Measurements from ENCODE around the gene HYOU1. TPM values are rescaled to one million over a fixed set of nuclear protein-coding genes. Genes with fewer than 3 reads are reported as not detected.

The HYOU1 gene
- total RNA-seq, 1 donor from 2014 or later = 185 TPM

DNA sequence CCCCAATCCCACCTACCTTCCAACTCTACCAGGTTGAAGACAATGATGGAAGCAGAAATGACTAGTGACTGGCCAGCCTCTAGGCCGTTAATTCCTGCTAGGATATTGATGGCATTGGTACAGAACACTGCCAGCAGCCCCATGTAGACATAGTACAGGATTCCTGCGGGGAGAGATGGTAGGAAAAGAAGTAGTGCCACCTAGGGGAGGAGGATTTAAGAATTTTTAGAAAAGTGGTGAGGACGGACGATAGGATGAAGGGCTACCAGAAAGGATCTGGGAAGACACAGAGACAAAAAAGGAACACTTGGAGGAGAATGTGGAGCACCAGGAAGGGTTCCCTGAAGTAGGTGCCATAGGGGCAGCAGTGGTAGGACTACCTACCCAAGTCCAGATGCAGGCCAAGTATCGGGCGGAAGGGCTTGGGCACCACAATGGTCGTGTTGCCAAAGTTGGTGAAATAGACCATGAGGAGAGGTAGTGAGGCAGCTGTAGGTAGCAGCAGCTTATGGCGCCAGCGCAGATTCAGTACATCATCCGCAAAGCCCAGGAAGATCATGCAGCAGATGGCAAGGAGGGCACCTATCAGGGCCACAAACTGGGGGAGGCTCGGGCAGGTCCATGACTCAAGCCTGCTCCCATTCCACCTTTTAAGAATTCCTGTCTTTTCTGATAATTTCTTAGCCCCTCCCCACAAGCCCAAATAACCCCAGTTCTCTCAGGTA, 43.4 kb upstream of the HYOU1 start:
- Mint-ChIP-seq H3K4me3 (peak overlapping the region; percentile 92), H3K9me3 (no peaks in the 10 kb centered on the region), H3K27me3 (no peaks in the 10 kb centered on the region), H3K4me1 (ENCODE audit: unreplicated experiment) (peaks cover 25% of the 10 kb centered on the region), H3K36me3 (peaks cover 19% of the 10 kb centered on the region), H3K27ac (peak overlapping the region; percentile 99)
- no peak for DNase-seq (ENCODE audit: extremely low spot score, unreplicated experiment)
- TF ChIP-seq, protein P1, sequence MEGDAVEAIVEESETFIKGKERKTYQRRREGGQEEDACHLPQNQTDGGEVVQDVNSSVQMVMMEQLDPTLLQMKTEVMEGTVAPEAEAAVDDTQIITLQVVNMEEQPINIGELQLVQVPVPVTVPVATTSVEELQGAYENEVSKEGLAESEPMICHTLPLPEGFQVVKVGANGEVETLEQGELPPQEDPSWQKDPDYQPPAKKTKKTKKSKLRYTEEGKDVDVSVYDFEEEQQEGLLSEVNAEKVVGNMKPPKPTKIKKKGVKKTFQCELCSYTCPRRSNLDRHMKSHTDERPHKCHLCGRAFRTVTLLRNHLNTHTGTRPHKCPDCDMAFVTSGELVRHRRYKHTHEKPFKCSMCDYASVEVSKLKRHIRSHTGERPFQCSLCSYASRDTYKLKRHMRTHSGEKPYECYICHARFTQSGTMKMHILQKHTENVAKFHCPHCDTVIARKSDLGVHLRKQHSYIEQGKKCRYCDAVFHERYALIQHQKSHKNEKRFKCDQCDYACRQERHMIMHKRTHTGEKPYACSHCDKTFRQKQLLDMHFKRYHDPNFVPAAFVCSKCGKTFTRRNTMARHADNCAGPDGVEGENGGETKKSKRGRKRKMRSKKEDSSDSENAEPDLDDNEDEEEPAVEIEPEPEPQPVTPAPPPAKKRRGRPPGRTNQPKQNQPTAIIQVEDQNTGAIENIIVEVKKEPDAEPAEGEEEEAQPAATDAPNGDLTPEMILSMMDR (conservative IDR thresholded peaks at IDR 0.05) = peak; percentile 49

DNA sequence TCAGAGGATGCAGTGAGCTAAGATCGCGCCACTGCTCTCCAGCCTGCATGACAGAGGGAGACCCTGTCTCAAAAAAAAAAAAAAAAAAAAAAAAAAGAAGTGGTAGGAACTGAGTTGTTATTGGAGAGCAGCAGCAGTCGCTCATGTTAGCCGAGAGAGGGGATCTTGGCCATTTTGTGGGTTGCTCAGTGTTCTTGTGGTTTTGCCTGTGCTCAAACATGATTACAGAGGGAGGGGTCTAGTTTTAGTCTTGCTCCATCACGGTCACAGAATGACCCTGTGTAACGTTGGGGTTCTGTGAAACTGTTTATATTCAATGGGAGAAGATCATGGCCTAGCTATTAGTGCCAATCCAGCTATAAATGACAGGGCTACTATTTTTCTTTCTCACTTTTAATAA, 42.7 kb upstream of the HYOU1 start:
- Mint-ChIP-seq H3K36me3 (peaks cover 21% of the 10 kb centered on the region), H3K4me3 (peak overlapping the region; percentile 92), H3K9me3 (no peaks in the 10 kb centered on the region), H3K27ac (peak overlapping the region; percentile 99), H3K4me1 (ENCODE audit: unreplicated experiment) (peaks cover 27% of the 10 kb centered on the region), H3K27me3 (no peaks in the 10 kb centered on the region)
- TF ChIP-seq, protein P1 (conservative IDR thresholded peaks at IDR 0.05) = no peak
- no peak for DNase-seq (ENCODE audit: extremely low spot score, unreplicated experiment)

GRCh38 chr11:119095066-119095880, 38.3 kb upstream of the HYOU1 start:
- H3K4me3 Mint-ChIP-seq = peak overlapping the region; percentile 93
- TF ChIP-seq, protein P1 (conservative IDR thresholded peaks at IDR 0.05) = peak; percentile 47
- H3K27me3 Mint-ChIP-seq = no peaks in the 10 kb centered on the region
- DNase-seq (ENCODE audit: extremely low spot score, unreplicated experiment) = peak; percentile 98
- peaks cover 29% of the 10 kb centered on the region for H3K4me1 Mint-ChIP-seq (ENCODE audit: unreplicated experiment)
- H3K36me3 Mint-ChIP-seq = peaks cover 33% of the 10 kb centered on the region
- peak overlapping the region; percentile 76 for H3K27ac Mint-ChIP-seq
- H3K9me3 Mint-ChIP-seq = no peaks in the 10 kb centered on the region

GRCh38 chr11:119094816-119095065, 37.7 kb upstream of the HYOU1 start:
- DNase-seq (ENCODE audit: extremely low spot score, unreplicated experiment) = no peak
- TF ChIP-seq, protein P1 (conservative IDR thresholded peaks at IDR 0.05) = peak; percentile 76
- peak overlapping the region; percentile 93 for H3K4me3 Mint-ChIP-seq

DNA sequence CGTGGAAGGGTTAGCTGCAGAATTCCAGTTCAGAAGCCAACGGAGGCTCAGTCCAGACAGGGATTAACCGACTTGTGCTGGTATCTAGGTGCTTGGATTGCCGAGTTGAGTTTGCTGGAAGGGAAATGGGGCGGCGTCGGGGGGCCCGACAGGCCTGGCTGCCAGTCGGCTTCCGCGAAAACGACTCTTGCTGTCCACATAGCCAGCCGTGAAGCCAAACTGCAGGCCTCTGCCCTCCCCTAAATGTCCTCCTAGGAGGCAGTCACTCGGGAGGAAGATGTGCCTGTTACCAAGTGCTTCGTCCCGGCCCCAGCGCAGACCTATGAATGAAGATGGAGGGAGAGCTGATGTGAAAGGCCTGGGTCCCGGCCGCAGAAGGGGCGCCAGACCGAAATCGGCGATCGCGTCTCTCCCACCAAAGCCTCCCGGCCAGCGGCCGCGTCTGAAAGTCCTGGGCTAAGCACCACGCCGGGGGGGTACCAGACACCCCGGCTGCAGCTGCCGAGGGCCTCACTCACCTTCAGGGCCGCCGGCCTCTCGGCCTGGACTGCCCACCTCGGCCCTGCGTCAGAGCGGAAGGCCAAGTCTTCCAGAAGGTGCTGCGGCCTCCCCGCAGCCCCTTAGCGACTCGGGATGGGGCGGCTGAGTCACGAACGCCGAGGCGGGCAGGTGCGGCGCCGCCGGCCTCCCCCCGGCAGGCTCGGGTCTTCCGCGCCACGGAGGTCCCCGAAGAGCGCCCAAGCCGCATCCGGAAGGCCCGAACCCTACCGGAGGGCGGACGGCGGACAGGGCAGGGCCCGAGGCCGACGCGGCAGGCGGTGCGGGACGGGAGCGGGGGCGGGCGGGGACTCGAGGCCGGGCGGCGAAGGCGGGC, 37.2 kb upstream of the HYOU1 start:
- H3K9me3 Mint-ChIP-seq = no peaks in the 10 kb centered on the region
- peaks cover 33% of the 10 kb centered on the region for H3K36me3 Mint-ChIP-seq
- H3K4me1 Mint-ChIP-seq (ENCODE audit: unreplicated experiment) = peaks cover 25% of the 10 kb centered on the region
- no peaks in the 10 kb centered on the region for H3K27me3 Mint-ChIP-seq
- TF ChIP-seq, protein P1 (conservative IDR thresholded peaks at IDR 0.05) = no peak
- no peak for DNase-seq (ENCODE audit: extremely low spot score, unreplicated experiment)
- peak overlapping the region; percentile 89 for H3K27ac Mint-ChIP-seq
- peak overlapping the region; percentile 94 for H3K4me3 Mint-ChIP-seq

More at GRCh38 chr11:119094816-119095065, 37.7 kb upstream of the HYOU1 start:
- Mint-ChIP-seq H3K9me3 (no peaks in the 10 kb centered on the region), H3K27ac (peak overlapping the region; percentile 76), H3K36me3 (peaks cover 33% of the 10 kb centered on the region), H3K4me1 (ENCODE audit: unreplicated experiment) (peaks cover 26% of the 10 kb centered on the region), H3K27me3 (no peaks in the 10 kb centered on the region)
